Stimulated activated CD4-positive, alpha-beta T cell treated with anti-CD3 and anti-CD28 coated beads, Interleukin-1b, Interleukin-23, amount 100 ng/mL, for 48 hours (primary cell): Measurements from ENCODE around the gene FRMD1.

Experiments used
- DNase-seq: peaks from one replicate; pipeline ENCODE4 v3.0.0-alpha.2; 2020

The FRMD1 gene

DNA sequence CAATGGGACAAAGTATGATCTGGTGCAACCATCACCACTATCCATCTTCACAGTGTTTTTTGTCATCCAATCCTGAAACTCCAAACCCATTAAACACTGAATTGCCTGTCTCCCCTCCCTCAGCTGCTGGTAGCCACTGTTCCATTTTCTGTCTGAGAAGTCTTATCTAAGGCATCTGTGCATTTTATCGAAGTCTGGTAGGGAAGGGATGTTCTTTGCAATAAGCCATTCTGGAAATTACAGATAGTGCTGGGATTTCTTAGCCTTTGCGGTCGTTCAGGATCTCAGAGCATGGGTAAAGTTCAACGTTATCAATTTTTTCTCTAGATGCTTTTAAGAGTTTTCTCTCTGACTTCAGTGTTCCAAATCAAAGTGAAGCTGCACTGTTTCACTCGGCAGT, 57.4 kb downstream of the FRMD1 start:
- no peak for DNase-seq

DNA sequence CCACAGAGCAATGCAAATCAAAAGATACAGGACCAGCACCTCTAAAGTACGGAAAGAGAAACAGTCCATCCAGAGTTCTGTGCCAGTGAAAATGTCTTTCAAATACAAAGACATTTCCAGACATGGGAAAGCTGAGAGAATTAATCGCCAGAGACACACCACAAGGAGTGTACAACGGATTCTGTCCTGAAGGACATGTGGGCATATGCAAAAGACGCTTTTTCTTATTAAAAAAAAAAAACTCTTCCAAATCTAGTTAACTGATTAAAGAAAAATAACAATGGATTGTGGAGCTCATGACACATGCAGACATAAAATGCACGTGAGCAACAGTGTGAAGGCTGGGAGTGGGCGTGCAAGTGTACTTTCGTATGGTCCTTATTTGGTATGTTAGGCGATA, 58.8 kb downstream of the FRMD1 start:
- no peak for DNase-seq

DNA sequence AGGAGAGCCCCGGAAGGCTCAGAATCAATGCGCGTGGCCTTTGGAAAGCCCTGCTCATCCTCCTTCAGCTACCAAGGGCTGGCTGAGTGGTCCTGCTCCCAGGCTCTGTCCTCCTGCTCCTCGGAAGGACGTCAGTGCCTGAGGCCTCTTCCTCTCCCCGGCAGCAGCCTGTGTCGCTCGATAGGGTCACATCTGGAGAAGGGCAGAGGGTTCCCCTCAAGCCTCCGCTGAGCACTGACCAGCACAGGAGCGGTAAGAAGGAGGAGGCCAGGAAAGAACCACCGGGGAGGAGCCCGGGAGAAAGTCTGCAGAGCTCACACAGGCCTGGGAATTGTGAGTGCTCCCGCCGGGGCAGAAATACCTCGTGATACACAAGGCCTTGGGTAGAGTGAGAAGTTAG, 60.3 kb downstream of the FRMD1 start:
- DNase-seq: no peak

DNA sequence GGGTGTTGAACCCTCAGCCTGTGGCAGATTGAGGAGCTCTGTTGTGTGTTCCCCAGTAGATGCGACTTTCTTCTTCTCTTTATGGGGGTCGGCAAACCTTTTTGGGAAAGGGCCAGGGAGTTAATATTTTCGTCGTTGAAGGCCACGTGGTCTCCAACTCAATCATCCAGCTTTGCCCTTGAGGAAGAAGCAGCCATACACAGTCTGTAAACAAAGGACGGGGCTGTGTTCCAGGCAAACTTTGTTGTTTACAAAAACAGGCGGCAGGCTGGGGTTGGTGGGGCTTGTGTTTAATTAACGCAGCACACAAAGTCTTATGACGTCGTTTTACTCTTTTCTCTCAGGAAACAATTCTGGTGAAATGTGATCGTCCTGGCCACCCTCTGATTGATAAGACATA, 61.4 kb downstream of the FRMD1 start:
- no peak for DNase-seq

DNA sequence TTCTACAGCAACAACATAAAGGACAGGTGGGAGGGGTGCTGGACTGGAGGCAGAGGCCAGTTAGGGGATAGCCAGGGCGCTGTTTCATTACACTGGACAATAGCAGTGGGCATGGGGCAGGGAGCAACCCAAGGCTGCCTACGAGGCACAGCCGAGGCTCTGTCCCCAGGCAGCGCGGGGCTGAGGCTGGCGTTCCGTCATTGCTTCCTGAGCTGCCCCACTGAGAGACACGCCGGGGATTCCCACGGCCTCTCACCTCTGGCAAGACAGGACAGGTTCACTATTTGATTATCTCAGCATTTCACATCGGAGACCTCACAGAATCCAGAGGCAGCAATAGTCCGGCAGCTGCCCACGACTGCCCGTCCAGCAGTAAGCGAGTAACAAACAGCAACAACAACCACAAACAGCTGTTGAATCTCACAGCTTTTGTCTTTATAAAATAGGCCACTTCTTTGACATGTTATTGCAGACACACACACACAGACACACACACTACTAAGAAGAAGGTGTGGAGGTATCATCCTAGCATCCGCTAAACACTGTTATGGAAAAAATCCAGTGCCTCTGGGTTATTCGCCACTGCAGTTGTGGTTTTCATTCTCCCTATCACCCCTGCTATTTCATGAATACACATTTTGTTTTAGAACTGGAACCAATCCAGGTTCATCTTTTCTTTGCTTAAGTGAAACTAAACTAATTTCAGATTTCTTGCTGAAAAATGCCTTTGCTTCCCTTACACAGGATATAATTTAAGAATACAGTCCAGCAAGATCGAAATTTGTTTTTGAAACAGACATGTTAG, 62.1 kb downstream of the FRMD1 start:
- DNase-seq: no peak

DNA sequence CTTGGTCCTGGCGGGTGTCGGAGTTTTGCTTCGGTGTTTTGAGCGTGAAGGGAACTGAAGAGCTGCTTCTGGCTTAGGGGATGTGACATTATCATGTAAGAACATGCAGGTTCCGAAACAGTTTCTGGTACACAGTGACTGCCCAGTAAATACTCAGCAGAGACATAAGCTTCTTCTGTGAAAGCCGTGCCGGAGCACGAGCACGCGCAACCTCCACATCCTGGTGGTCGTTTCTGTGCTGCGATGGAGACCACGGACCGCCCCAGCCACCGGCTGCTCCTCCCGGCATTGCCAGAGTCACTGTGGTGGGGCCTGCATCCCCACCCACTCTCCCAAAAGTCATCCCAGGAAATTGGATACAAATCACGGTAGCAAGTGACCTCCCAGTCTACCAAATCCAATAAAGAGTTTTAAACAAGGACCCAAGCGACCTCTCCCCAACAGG, 62.8 kb downstream of the FRMD1 start:
- no peak for DNase-seq

DNA sequence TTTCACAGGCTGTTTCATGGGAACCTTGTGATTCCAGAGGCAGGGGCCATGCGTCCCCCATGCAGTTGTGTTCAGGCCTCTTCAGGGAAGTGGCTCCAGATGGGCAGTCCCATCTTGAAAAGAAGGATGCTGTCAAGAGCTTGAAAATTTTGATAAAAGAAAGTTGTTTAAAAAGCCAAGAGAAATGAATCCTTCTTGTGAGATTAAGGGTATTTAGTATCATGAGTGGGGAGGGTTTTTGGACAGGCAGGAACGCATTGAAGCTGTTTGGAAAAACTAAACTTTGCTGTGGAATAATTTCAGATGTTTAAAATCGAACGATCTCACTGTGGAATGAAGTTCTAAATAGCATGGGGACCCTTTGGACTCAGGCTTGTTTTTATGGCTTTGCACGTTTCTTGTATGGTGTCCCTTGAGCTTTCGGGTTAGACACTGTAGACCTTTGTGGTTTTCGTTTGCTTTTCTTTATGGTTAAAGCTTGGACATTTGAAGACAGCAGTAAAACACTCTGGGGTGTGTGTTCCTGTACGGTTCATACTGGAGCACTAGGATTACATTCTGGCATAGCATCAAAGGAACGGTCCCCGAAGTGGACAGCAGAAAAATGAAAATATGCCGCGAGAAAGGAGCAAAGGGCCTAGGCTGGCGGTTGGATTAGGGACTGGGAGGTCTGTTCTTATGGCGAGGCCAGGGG, 63.4 kb downstream of the FRMD1 start:
- DNase-seq: no peak

DNA sequence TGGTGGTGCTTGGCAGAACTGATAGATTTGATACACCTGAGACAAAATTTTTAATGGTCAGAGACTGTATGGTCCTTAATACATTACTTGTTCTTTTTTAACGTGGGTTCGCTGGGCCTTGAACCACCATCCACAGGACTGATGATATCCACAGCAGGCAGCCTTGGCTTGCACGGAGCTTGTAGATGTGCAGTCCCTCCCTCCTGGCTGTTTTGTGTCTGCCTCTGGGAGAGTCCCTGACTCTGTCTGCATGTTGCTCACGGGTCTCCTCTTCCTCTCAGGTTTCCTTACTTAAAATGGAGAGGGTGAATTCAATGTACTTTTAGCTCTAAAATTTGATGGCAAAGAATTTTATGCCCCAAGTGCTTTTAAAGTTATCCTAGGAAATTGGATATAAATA, 64.0 kb downstream of the FRMD1 start:
- no peak for DNase-seq

DNA sequence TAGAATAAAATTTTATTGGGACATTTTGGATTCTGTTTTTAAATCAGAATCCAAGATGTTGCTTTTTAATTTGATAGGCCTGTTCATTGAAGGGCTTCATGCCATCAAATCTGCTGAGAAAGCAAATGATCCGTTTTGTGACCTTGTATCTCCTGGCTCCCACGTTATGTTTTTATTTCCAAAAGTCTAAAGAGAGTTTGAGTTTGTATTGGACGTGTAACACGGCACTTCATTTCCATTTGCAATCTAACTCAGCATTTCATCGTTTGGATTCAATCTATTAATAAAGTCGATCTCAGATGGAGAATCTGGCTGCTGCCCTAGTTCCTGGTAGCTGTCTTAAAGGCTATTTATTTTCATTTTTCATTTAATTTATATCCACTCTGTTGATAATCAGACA, 64.6 kb downstream of the FRMD1 start:
- DNase-seq: no peak

DNA sequence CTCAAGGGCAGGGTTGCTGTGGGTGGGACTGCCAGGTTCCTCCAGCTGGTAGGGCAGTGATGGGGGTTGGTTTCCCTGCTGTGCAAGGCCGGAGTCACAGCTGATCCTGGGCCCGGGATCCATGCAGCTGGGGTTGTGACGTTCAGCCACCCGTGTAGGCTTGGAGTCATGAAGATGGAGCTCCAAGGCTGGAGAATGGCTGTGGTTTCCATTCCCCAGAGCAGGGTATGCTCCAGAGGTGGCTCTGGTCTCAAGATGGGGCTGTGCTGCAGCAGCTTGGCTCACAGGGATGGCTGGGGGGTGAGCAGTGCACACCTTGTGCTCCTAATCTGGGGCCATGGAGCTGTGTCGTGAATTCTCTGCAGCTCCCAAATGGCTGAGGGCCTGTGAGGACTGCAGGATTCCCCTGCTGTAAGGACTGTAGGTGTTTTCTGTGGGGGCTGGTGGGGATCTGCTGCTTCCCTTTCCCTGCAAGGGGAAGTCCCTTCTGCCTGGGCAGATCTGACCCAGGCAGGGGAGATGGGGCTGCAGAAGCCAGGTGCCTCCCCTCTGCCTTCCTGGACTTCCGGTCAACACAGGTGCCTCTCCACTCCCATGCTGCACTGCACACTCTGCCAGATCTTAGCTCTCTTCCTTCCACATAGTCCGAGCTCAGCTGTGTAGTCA, 65.6 kb downstream of the FRMD1 start:
- no peak for DNase-seq

DNA sequence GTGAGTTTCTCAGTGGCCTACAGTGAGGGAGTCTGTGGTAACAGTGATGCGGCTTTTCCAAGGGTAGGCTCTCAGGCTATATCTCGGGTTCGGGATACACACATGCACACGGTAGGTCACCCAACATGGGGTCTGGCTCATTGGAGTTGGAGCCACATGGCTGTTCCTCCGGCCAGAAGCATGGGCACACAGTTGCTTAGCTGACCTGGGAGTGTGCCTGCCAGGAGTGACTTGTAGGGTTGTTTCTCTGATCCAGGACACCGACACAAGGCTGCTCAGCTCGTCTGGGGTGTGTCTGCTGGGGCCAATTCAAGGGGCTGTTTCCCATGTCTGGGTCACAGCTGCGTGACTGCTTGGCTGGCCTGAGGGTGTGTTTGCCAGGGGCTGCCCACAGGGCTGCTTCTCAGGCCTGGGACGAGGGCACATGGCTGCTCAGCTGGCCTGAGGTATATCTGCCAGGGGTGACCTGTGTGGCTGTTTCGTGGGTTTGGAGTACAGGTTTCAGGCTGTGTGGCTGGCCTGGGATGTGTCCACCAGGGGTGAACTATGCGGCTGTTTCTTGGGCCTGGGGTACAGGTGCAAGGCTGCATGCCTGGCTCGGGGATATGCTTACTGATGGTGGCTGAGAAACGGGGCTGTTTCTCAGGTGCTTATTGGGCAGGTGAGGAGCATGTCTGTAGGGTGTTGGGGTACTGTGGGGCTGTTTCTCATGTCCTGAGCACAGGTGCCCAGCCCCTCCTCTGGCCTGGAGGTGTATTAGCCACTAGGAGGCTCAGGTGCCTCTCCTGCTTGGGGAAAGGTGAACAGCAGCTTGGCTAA, 66.4 kb downstream of the FRMD1 start:
- DNase-seq: no peak

DNA sequence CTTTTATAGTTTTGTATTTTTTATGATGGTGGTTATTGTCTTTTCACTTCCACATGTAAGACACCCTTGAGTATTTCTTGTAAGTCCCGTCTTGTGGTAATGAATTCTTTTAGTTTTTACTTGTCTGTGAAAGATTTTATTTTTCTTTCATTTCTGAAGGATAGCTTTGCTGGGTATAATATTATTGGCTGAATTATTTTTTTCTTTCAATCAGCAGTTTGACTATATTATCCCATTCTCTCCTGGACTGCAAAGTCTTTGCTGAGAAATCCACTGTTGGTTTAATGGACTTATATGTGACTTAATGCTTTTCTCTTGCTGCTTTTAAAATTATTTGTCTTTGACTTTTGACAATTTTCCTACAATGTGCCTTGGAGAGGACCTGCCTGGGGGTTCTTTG, 67.7 kb downstream of the FRMD1 start:
- DNase-seq: no peak

DNA sequence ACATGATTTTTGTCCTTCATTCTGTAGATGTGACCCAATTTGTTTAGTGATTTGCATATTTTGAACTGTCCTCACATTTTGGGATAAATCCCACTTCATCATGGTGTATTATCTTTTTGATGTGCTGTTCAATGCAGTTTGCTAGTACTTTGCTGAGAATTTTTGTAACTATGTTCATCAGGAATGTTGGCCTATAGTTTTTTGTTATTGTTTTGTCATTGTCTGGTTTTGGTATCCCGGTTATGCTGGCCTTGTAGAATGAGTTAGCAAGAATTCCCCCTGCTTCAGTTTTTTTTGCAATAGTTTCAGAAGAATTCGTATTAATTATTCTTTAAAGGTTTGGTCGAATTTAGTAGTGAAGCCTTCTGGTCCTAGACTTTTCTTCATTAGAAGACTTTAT, 69.7 kb downstream of the FRMD1 start:
- no peak for DNase-seq

DNA sequence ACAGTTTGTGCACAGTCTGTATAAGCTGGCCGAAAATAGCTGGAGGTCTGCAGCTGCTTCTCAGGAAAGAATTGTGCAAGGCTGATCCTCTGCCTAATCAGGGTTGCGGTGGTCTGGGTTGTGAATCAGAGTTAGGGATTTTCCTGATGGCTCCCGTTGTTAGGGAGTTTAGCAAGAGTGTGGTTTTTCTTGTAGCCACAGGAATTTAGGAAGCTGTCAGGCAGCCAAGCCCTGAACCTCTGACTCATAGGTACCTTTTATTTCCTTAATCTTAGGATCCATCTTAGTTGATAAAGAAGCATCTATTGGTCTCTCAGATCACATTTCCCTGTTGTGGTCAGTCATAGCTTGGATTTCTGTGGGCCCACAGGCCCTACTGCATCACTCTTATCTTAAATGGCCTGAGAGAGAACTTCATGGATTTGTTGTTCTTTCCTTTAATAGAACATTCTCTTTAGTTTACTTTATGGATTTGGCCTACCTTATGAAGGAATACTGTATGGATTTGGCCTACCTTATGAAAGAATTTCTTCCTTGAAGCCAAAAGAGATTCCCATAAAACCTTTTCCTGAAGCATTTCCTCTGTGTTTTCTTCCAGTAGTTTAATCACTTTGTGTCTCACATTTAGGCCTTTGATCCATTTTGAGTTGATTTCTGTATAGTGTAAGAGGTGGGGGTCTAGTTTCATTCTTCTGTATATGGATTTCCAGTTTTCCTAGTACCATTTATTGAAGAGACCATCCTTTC, 71.2 kb downstream of the FRMD1 start:
- DNase-seq: no peak

DNA sequence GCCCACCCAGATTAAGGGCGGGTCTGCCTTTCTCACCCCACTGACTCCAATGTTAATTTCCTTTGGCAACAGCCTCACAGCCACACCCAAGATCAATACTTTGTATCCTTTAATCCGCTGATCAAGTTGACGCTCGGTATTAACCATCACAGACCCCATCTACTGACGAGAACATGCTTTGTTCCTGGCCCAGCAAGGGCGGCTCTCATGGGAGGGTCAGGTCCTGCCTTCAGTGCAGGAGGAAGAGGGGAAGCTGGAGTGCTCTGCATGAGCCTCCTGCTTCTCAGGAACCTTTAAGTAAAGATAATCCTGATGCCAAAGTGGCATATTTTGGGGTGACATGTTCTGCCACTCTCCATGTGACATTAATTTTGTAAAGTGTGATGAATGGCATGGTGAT, 73.2 kb downstream of the FRMD1 start:
- DNase-seq: no peak

DNA sequence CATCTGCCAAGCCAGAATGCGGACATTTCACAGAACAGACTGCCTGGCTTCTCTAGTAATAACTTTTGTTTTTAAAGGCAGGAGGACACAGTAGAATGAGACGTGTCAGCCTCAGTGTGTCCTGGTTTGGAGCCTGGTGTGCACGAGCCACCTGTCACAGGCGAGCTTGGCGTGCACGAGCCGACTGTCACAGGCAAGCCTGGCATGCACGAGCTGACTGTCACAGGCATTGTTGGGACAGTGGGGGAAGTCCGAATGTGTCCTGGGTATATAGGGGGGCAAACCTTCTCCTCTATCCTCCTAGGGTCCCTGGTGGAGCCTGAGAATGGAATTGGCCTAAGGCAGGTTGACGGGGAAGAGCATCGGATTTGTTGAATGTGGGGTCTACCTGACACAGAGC, 74.1 kb downstream of the FRMD1 start:
- DNase-seq: no peak

DNA sequence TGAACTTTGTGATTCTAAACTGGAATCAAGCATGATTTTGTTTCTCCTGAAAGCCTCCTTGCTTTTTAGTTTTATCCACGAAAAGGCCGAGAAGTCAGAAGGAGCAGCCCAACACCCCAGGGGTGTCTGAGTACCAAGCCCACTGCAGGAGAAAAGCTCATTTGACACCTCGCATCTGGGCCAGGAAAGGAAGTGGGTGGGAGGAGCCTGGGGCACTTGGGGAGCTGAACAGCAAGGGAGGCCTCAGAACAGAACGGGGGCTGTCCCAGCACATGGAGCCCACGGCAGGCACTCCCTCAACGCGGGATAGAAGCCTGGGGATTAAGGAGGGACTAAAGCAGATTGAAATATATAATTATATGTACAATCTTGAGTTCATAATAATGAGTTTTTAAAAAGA, 75.0 kb downstream of the FRMD1 start:
- no peak for DNase-seq
